ENCODE results near the gene REX1BD.

Gene REX1BD

GRCh38 chr19:18612051-18612771 is 23.6 kb downstream of the REX1BD start:
- in situ Hi-C loops (cut with HindIII; ENCODE audit: low sequenced_read_pairs): no loop called here

GRCh38 chr19:18612772-18613588 is 24.4 kb downstream of the REX1BD start, which contains the start of gene TMEM59L:
TSS of gene TMEM59L (plus strand) at chr19:18612870. CDS start at chr19:18612959, 89 bp downstream.
- in situ Hi-C loops (cut with HindIII; ENCODE audit: low sequenced_read_pairs): no loop called here

- in situ Hi-C loops (cut with HindIII; ENCODE audit: low sequenced_read_pairs): no loop called here
Observed at GRCh38 chr19:18613589-18614234, 25.1 kb downstream of the REX1BD start.

GRCh38 chr19:18616023-18616422 is 27.4 kb downstream of the REX1BD start:
- in situ Hi-C loops (cut with HindIII; ENCODE audit: low sequenced_read_pairs): no loop called here

GRCh38 chr19:18617562-18617961 is 29.0 kb downstream of the REX1BD start:
- in situ Hi-C loops (cut with HindIII; ENCODE audit: low sequenced_read_pairs): no loop called here

- in situ Hi-C loops (cut with HindIII; ENCODE audit: low sequenced_read_pairs): no loop called here
Observed at GRCh38 chr19:18618236-18618635, 29.6 kb downstream of the REX1BD start.

- in situ Hi-C loops (cut with HindIII; ENCODE audit: low sequenced_read_pairs): no loop called here
Observed at GRCh38 chr19:18620311-18620710, 31.7 kb downstream of the REX1BD start.

- in situ Hi-C loops (cut with HindIII; ENCODE audit: low sequenced_read_pairs): no loop called here
Observed at GRCh38 chr19:18620902-18621301, 32.3 kb downstream of the REX1BD start.

GRCh38 chr19:18626906-18627305 is 38.3 kb downstream of the REX1BD start:
- in situ Hi-C loops (cut with HindIII; ENCODE audit: low sequenced_read_pairs): no loop called here

GRCh38 chr19:18629166-18630088 is 40.8 kb downstream of the REX1BD start:
- in situ Hi-C loops (cut with HindIII; ENCODE audit: low sequenced_read_pairs): no loop called here

- in situ Hi-C loops (cut with HindIII; ENCODE audit: low sequenced_read_pairs): no loop called here
Observed at GRCh38 chr19:18633321-18633720, 44.7 kb downstream of the REX1BD start.

- in situ Hi-C loops (cut with HindIII; ENCODE audit: low sequenced_read_pairs): no loop called here
Observed at GRCh38 chr19:18634612-18635297, 46.2 kb downstream of the REX1BD start.

- in situ Hi-C loops (cut with HindIII; ENCODE audit: low sequenced_read_pairs): no loop called here
Observed at GRCh38 chr19:18635831-18636182, 47.2 kb downstream of the REX1BD start.

- in situ Hi-C loops (cut with HindIII; ENCODE audit: low sequenced_read_pairs): no loop called here
Observed at GRCh38 chr19:18636183-18636968, 47.8 kb downstream of the REX1BD start.

GRCh38 chr19:18636969-18637629 is 48.5 kb downstream of the REX1BD start, which contains the start of gene KLHL26:
TSS of gene KLHL26 (plus strand) at chr19:18637028. CDS start at chr19:18637055, 27 bp downstream.
- in situ Hi-C loops (cut with HindIII; ENCODE audit: low sequenced_read_pairs): no loop called here

- in situ Hi-C loops (cut with HindIII; ENCODE audit: low sequenced_read_pairs): no loop called here
Observed at GRCh38 chr19:18637673-18638630, 49.4 kb downstream of the REX1BD start.

GRCh38 chr19:18639706-18640243 is 51.2 kb downstream of the REX1BD start:
- in situ Hi-C loops (cut with HindIII; ENCODE audit: low sequenced_read_pairs): no loop called here

Measured in DLD1 (cell line).